Activated naive CD8-positive, alpha-beta T cell treated with anti-CD3 and anti-CD28 coated beads, Interleukin-2, amount 10 ng/mL, durations not matched to agents 7 days and 5 days (primary cell): Measurements from ENCODE around the gene SMURF1. TPM values are rescaled to one million over a fixed set of nuclear protein-coding genes. Genes with fewer than 3 reads are reported as not detected.
"Not testable (repeated sequence)": the region's sequence is repeated elsewhere in the genome, so short reads cannot be mapped to it uniquely, and the experiment has no call there.

Experiments used
- ATAC-seq: fragments of 150-1000 bp; cut with Tn5 transposase; one replicate; pipeline ENCODE4 v1.10.0; 2021; ENCODE audit warnings: low read depth, moderate library complexity
- POLR2A ChIA-PET: fragments of 350-600 bp; sonication (Branson Sonifier 250); formaldehyde crosslinking; loops from one replicate; lab custom pipeline; 2021; ENCODE audit warnings: antibody characterized with exemption; lab: Charles Lee
- DNase-seq: peaks from one replicate; pipeline ENCODE4 v3.0.0; 2021
- H3K27ac Mint-ChIP-seq: one replicate; pipeline ENCODE4 v1.8.0; 2022; ENCODE audit warnings: mild to moderate bottlenecking, mixed read lengths
- H3K27me3 Mint-ChIP-seq: one replicate; pipeline ENCODE4 v1.8.0; 2022; ENCODE audit warnings: mild to moderate bottlenecking, moderate library complexity, mixed read lengths
- H3K36me3 Mint-ChIP-seq: one replicate; pipeline ENCODE4 v1.8.0; 2021; ENCODE audit warnings: mild to moderate bottlenecking, mixed read lengths
- H3K4me1 Mint-ChIP-seq: one replicate; pipeline ENCODE4 v1.8.0; 2021; ENCODE audit warnings: mixed read lengths
- H3K4me3 Mint-ChIP-seq: one replicate; pipeline ENCODE4 v1.8.0; 2022; ENCODE audit warnings: mild to moderate bottlenecking, moderate library complexity, mixed read lengths
- H3K9me3 Mint-ChIP-seq: one replicate; pipeline ENCODE4 v1.8.0; 2021; ENCODE audit warnings: mixed read lengths
- total RNA-seq, 2 experiments: library from RNA; stranded (reverse); gene quantifications; one replicate each; pipeline ENCODE4 v1.2.3, GENCODE V29; 2021

SMURF1 gene
- total RNA-seq, 2 experiments from 2014 or later = 15.1 to 16.2 TPM

DNA sequence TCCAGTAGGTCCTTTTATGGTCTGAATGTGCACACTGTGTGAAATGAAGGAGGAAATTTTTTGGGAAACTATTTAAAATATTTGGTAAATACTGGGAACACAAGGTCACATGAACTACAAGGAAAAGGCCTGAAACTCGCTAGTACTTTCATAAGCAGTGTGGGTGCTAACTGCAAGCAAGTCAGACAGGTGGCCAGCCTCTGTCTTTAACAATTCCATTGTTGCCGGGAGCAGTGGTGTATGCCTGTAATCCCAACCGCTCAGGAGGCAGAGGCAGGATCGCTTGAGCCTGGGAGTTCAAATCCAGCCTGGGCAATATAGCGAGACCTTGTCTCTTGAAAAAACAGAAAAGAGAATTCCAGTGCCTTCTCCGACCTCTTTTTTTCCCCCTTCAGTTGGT is 37.5 kb downstream of the SMURF1 start:
- Mint-ChIP-seq H3K4me1 (peaks cover 26% of the 10 kb centered on the region), H3K9me3 (no peaks in the 10 kb centered on the region), H3K27ac (no peak overlapping the region), H3K36me3 (peaks cover 4% of the 10 kb centered on the region), H3K27me3 (no peaks in the 10 kb centered on the region), H3K4me3 (no peak overlapping the region)
- DNase-seq = no peak
- POLR2A ChIA-PET = no interaction called here
- no peak for ATAC-seq

- peaks cover 25% of the 10 kb centered on the region for H3K4me1 Mint-ChIP-seq
- no peak overlapping the region for H3K27ac Mint-ChIP-seq
These were observed 38.2 kb downstream of the SMURF1 start for GRCh38 chr7:99105756-99106155.

DNA sequence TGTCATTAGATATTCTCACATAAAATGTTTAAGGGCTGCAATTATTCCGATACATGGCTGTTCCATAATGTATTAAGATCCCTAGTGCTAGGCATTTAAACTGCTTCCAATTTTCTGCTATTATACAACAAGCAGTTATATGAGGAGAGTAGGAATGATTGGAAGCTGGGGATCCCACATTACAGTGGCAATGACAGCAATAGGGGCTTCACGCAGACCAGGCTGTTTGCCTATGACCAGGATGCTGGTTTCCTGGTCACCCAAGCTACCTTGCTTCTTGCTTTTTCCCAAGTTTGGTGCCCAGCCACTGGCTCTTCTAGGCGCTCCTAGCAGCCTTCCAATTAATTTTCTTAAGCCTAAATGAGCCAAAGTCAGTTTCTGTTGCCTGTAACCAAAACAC is 39.3 kb downstream of the SMURF1 start:
- POLR2A ChIA-PET = no interaction called here
- Mint-ChIP-seq H3K36me3 (peaks cover 6% of the 10 kb centered on the region), H3K9me3 (no peaks in the 10 kb centered on the region), H3K27me3 (no peaks in the 10 kb centered on the region), H3K4me3 (no peak overlapping the region), H3K27ac (no peak overlapping the region), H3K4me1 (peaks cover 19% of the 10 kb centered on the region)
- DNase-seq (no peak), ATAC-seq (no peak)

More at GRCh38 chr7:99105756-99106155, 38.2 kb downstream of the SMURF1 start:
- no peak for DNase-seq
- POLR2A ChIA-PET = no interaction called here
- Mint-ChIP-seq H3K27me3 (no peaks in the 10 kb centered on the region), H3K36me3 (peaks cover 3% of the 10 kb centered on the region), H3K4me3 (no peak overlapping the region), H3K9me3 (no peaks in the 10 kb centered on the region)
- ATAC-seq = no peak

DNA sequence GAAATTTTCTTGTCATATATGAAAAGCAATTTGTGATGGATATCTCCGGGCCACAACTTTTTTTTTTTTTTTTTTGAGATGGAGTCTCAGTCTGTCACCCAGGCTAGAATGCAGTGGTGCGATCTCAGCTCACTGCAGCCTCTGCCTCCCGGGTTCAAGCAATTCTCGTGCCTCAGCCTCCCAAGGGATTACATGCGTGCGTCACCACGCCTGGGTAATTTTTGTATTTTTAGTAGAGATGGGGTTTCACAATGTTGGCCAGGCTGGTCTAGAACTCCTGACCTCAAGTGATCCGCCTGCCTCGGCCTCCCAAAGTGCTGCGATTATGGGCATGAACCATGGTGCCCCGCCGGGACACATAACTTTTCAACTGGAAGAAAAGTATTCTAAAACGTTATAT is 40.1 kb downstream of the SMURF1 start:
- H3K27ac Mint-ChIP-seq, DNase-seq, H3K4me3 Mint-ChIP-seq, H3K36me3 Mint-ChIP-seq, H3K27me3 Mint-ChIP-seq, ATAC-seq, H3K9me3 Mint-ChIP-seq, POLR2A ChIA-PET: not testable (repeated sequence)
- H3K4me1 Mint-ChIP-seq = peaks cover 11% of the 10 kb centered on the region

DNA sequence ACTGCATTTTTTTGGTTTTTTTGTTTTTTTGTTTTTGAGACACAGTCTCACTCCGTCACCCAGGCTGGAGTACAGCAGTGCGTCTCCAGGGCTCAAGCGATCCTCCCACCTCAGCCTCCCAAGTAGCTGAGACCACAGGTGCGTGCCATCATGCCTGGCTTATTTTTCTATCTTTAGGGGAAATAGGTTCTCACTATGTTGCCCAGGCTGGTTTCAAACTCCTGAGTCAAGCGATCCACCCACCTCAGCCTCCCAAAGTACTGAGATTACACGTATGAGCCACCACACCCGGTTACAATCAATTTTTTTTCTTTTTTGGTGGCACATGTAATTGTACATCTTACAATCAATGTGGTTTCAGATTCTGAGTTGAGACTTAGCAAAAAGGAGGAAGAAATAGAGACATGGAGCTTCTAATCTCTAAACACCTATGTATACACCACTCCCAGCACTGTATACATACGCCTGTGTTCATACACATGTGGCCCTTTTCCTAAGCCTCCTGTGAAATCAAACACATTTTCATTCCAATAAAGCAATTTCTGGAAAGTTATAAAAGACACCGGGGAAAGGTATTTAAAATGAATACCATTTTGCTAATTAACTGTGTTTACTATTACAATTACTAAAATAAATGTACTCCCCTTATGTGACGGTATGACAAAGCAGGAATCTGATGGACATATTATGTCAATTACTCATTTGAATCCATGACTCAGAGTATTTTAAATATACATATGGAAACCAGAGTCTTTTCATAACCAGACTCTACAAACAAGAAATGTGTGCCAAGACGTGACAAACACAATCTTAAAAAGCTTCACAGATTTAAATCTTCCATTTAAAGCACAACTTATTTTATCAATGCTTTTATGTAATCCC is 40.9 kb downstream of the SMURF1 start:
- POLR2A ChIA-PET = no interaction called here
- Mint-ChIP-seq H3K36me3 (peaks cover 16% of the 10 kb centered on the region), H3K4me1 (peaks cover 9% of the 10 kb centered on the region), H3K27ac (no peak overlapping the region), H3K27me3 (no peaks in the 10 kb centered on the region), H3K4me3 (no peak overlapping the region), H3K9me3 (peaks cover 6% of the 10 kb centered on the region)
- ATAC-seq (no peak), DNase-seq (no peak)

- POLR2A ChIA-PET = no interaction called here
- Mint-ChIP-seq H3K9me3 (peaks cover 7% of the 10 kb centered on the region), H3K4me1 (peaks cover 2% of the 10 kb centered on the region), H3K27me3 (no peaks in the 10 kb centered on the region), H3K27ac (no peak overlapping the region), H3K4me3 (no peak overlapping the region), H3K36me3 (peaks cover 19% of the 10 kb centered on the region)
- ATAC-seq (no peak), DNase-seq (no peak)
These were observed 41.5 kb downstream of the SMURF1 start for GRCh38 chr7:99102361-99102760.

DNA sequence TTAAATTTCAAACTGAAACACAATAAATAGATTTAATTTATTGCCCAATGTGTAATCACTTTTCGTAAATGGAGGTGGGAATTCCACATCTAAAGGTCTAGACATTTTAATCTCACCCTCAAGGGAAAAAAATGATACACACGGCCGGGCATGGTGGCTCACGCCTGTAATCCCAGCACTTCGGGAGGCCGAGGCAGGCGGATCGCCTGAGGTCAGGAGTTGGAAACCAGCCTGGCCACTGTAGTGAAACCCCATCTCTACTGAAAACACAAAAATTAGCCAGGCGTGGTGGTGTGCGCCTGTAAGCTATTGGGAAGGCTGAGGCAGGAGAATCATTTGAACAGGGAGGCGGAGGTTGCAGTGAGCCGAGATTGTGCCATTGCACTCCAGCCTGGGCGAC is 42.4 kb downstream of the SMURF1 start:
- H3K4me3 Mint-ChIP-seq, DNase-seq, H3K27me3 Mint-ChIP-seq, H3K9me3 Mint-ChIP-seq, ATAC-seq, H3K27ac Mint-ChIP-seq, POLR2A ChIA-PET, H3K4me1 Mint-ChIP-seq: not testable (repeated sequence)
- H3K36me3 Mint-ChIP-seq = peaks cover 22% of the 10 kb centered on the region

GRCh38 chr7:99099499-99100077 is 44.3 kb downstream of the SMURF1 start:
- DNase-seq = no peak
- H3K4me3 Mint-ChIP-seq = no peak overlapping the region
- no peak for ATAC-seq
- no peaks in the 10 kb centered on the region for H3K27me3 Mint-ChIP-seq
- POLR2A ChIA-PET = no interaction called here
- H3K36me3 Mint-ChIP-seq = peaks cover 25% of the 10 kb centered on the region
- peaks cover 7% of the 10 kb centered on the region for H3K9me3 Mint-ChIP-seq
- H3K27ac Mint-ChIP-seq = no peak overlapping the region
- H3K4me1 Mint-ChIP-seq = no peaks in the 10 kb centered on the region

- H3K4me3 Mint-ChIP-seq = no peak overlapping the region
- no peak overlapping the region for H3K27ac Mint-ChIP-seq
- H3K4me1 Mint-ChIP-seq = no peaks in the 10 kb centered on the region
- no peak for ATAC-seq
- DNase-seq = no peak
- peaks cover 7% of the 10 kb centered on the region for H3K9me3 Mint-ChIP-seq
- POLR2A ChIA-PET = no interaction called here
- H3K36me3 Mint-ChIP-seq = peaks cover 25% of the 10 kb centered on the region
- no peaks in the 10 kb centered on the region for H3K27me3 Mint-ChIP-seq
These were observed 44.9 kb downstream of the SMURF1 start for GRCh38 chr7:99098824-99099498.

- POLR2A ChIA-PET = no interaction called here
- Mint-ChIP-seq H3K36me3 (peaks cover 25% of the 10 kb centered on the region), H3K4me1 (no peaks in the 10 kb centered on the region), H3K27ac (no peak overlapping the region), H3K9me3 (peaks cover 7% of the 10 kb centered on the region), H3K4me3 (no peak overlapping the region), H3K27me3 (no peaks in the 10 kb centered on the region)
- ATAC-seq (no peak), DNase-seq (no peak)
These were observed 45.6 kb downstream of the SMURF1 start for GRCh38 chr7:99098286-99098823.

DNA sequence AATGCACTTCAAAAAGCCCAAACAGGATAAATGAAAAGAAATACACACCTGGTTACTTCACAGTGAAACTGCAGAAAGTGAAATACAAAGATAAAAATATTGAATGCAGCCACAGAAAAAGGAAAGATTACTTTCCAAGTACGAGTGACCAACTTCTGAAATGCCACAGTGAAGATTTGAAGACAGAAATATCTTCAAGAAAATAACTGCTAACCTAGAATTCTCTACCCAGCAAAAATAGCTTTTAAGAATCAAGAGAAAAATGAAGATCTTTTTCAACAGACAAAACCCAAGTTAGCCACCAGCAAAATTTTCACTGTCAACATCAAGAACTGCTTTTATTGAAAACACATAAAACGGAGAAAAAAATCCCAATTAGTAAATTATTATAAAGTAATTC is 46.2 kb downstream of the SMURF1 start:
- Mint-ChIP-seq H3K27ac (no peak overlapping the region), H3K4me3 (no peak overlapping the region), H3K4me1 (no peaks in the 10 kb centered on the region), H3K9me3 (peaks cover 7% of the 10 kb centered on the region), H3K27me3 (no peaks in the 10 kb centered on the region), H3K36me3 (peaks cover 22% of the 10 kb centered on the region)
- DNase-seq = no peak
- POLR2A ChIA-PET = no interaction called here
- ATAC-seq = no peak

GRCh38 chr7:99096124-99096887 is 47.6 kb downstream of the SMURF1 start:
- no peak for DNase-seq
- peaks cover 7% of the 10 kb centered on the region for H3K9me3 Mint-ChIP-seq
- no peak for ATAC-seq
- POLR2A ChIA-PET = no interaction called here
- H3K27ac Mint-ChIP-seq = no peak overlapping the region
- no peaks in the 10 kb centered on the region for H3K4me1 Mint-ChIP-seq
- no peaks in the 10 kb centered on the region for H3K27me3 Mint-ChIP-seq
- peaks cover 27% of the 10 kb centered on the region for H3K36me3 Mint-ChIP-seq
- no peak overlapping the region for H3K4me3 Mint-ChIP-seq

GRCh38 chr7:99095698-99096097 is 48.2 kb downstream of the SMURF1 start:
- no peak overlapping the region for H3K27ac Mint-ChIP-seq
- no peaks in the 10 kb centered on the region for H3K4me1 Mint-ChIP-seq
- no peak for ATAC-seq
- no peak overlapping the region for H3K4me3 Mint-ChIP-seq
- DNase-seq = no peak
- peaks cover 7% of the 10 kb centered on the region for H3K9me3 Mint-ChIP-seq
- H3K27me3 Mint-ChIP-seq = no peaks in the 10 kb centered on the region
- POLR2A ChIA-PET = no interaction called here
- peaks cover 26% of the 10 kb centered on the region for H3K36me3 Mint-ChIP-seq
